HG02943 (cell line): ENCODE results near the gene ALAS2.
"Not testable (repeated sequence)": the region's sequence is repeated elsewhere in the genome, so short reads cannot be mapped to it uniquely, and the experiment has no call there.

Source experiments
- ATAC-seq: cut with Tn5 transposase; IDR thresholded peaks from one replicate; pipeline ENCODE4 v1.9.1; 2021; ENCODE audit warnings: mild to moderate bottlenecking, low read depth, moderate library complexity; ENCODE audit not compliant: unreplicated experiment

The ALAS2 gene

DNA sequence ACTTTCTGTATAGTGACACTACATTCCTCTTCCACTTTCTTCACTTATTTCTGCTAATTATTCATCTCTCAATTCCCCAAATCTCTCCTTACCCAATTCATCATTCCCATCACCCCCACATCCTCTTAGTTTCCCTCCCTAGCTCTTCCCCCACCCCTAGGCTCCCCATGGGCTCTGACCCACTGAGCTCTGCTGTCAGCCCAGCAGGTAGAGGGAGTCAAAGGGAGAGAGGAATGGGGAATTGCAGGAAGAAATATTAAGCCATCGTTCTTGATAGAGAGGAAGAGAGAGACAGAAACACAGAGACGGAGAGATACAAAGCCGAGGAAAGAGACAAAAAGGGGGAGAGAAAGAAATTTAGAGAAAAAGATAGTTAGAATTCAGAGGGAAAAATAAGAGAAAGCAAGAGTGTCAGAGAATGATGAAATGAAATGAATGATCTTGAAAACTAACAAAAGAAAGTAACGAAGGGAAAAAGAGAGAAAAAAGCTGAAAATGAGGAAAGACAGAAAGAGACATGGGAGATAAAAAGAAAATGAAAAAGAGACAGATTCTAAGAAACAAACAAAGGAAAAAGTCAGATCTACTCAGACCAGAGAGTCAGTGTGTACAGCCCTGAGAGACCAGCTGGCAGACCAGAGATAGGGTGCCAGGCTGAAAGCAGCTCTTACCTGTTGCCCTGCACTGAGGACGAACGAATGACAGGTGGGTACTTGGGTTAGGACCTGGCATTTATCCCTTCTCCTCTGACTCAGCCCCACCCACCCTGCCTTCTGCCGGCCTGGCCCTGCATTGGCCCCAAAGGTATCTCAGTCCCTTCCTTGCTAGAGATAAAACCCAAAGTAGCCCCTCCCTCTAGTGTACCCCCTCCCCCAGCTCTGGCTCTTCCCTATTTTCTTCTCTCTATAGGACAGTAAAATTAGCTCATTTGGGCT is at the start of gene ALAS2:
ALAS2 (minus strand) TSS at position 707 of the 935 bp plus-strand sequence. CDS start 4,977 bp downstream, outside the sequence.
- no peak for ATAC-seq

DNA sequence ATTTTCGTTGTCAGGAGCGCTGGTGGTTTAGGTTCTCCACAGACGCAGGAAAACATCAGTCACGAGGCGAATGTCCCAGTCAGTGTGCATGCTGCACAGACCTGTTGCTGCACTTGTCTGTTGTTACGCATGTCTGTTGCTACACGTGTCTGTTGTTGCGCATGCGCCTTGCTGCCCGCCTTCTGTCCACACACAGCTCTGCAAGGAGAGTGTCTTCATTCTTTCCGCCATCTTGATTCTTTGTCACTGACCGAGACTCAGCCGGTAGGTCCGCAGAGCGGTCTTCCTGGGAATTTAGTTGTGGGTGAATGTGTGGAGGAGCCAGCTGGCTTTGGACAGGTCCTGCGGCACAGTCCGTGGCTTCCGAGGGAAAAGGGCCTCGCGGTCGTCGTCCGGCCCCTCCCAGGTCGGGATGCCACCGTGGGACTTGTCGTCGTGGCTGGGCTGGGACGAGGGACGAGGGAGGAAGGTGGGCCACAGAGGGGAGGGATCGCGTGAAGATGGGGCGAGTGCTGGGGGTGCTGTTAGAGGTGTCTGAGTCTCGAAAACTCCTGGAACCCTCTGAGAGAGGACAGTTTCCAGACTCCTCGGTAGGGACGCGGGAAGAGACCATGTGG is 44.2 kb upstream of the ALAS2 start, which contains the start of gene PAGE2B:
PAGE2B (plus strand) TSS at position 180 of the 617 bp plus-strand sequence. CDS start 1,012 bp downstream, outside the sequence.
- no peak for ATAC-seq

DNA sequence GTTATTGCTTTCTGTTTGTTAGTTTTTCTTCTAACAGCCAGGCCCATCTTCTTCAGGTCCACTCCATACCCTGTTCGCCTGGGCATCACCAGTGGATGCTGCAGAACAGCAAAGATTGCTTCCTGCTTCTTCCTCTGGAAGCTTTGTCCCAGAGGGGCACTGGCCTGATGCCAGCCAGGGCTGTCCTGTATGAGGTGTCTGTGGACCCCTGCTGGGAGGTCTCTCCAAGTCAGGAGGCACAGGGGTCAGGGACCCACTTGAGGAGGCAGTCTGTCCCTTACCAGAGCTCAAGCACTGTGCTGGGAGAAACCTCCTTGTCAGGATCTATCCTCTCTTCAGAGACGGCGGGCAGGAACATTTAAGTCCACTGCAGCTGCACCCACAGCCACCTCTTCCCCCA is 41.5 kb upstream of the ALAS2 start:
- no peak for ATAC-seq

- ATAC-seq: not testable (repeated sequence)
Measured at GRCh38 chrX:55067180-55067579, 36.4 kb upstream of the ALAS2 start.

DNA sequence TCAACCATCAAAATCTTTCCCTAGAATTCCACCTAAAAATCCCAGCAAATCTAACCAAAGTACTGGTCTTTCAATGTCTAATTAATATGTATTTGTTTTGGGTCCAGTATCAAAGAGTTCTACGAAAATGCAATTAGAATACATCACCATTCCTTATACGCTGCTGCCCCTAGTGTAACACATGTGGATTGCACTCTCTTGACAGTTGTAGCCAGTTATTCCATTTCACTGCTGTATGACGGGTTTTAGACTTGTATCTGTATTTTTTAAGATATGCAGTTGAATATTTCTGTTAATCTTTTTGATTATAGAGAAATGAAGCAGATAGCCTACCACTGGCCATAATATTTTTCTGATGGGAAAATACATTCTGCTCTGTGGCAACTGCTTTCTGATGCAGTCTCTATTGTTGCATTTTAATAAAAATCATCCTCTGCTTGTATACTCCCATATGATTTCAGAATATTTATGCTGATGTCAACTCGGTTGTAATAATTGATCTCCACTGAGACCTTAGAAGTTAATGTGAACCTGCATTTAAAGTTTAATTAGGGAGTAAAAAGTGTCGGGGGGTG is 27.0 kb upstream of the ALAS2 start:
- ATAC-seq: no peak

DNA sequence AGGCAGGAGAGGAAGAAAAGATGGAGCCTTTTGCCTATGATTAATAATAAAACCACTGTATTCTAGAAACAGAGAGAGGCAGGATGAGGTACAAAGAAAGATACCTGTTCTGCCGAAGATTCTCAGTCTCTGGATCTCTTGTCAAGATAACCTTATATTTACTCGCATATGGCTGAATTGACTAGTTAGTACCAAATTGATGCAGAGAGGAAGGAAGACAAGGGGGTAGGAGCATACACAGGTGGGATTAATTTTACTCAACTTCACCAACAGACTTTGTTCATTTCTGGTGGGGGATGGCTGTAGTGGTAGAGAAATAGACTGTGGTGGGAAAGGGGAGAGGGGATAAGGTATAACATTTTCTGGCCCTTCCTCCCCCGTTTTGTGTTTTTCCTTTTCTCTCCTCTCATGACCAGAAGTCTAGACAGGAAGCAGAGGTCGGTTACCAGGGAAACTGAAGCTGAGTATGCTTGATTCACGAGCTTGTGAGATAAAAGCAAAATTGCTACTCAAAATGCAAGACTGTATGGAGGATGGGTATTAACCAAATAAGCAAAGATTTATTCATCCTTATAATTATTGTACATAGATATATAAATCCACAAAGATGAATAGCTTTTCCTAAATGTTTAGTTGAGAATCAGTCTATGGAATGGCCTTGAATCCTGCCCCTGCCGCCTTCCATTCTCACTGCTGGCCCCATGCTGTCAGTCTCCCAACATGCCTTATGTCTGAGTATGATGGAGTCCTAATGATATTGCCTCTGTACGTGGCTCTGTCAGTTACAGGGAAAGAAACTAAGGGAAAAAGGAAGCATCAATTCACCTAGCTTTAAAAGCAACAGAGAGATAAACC is 26.3 kb upstream of the ALAS2 start:
- no peak for ATAC-seq

- ATAC-seq: not testable (repeated sequence)
Measured at GRCh38 chrX:55050599-55050998, 19.8 kb upstream of the ALAS2 start.

DNA sequence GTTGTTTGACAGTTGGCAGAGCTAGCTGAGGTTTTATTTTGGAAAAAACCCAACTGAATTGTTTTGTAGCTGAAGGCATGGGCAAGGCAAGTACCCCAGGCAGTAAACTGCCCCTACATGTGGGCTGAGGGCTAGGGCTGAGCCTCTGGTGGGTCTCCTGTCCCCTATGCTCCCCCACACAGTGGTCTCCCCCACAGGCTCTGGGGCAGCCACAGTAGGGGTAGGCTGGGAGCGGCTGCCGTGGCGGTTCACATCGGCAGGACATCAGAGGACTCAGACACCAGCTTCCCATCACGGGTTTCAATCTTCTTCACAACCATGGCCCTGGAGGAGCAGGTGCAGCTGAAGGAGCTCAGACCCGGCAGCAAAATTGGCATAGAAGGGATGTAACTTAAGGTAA is 10.7 kb upstream of the ALAS2 start:
- ATAC-seq: no peak

DNA sequence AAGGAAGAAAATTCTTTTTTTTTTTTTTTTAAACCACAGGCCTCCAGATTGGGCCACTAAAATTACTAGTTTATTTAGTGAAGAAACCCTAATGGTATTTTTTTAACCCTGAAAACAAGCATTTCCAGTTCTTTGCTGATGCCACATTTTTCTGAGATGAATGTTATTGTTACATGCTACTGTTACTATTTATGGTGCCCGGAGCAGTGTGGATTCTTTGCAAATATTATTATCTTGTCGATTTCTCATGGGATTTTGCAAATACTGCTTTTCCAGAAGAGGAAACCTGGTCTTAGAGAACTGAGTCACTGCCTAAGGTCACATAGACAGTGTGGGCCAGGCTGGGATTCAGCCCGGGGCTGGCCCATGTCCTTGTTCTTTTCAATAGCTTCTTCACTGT is 8.7 kb upstream of the ALAS2 start:
- no peak for ATAC-seq

DNA sequence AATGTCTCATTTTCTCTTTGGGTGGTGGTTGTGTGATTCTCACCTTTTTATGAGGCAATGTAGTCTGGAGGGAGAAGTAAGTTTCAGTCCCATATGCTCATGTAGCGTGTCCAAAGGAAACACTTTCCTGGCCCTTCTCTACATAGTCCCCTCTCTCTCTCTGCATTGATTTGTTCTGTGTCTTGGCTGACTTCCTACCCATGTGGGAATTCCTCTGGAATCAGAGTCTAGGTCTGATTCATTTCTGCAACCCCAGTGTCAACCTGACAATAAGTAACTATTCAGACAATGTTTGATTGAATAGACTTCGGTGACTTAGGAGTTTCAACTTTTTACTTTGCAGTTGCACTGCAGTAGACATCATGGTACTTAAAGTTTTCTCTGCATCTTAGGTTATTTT is 2.7 kb upstream of the ALAS2 start:
- no peak for ATAC-seq

- ATAC-seq: no peak
Measured at GRCh38 chrX:55029291-55029690, 1.5 kb downstream of the ALAS2 start.

DNA sequence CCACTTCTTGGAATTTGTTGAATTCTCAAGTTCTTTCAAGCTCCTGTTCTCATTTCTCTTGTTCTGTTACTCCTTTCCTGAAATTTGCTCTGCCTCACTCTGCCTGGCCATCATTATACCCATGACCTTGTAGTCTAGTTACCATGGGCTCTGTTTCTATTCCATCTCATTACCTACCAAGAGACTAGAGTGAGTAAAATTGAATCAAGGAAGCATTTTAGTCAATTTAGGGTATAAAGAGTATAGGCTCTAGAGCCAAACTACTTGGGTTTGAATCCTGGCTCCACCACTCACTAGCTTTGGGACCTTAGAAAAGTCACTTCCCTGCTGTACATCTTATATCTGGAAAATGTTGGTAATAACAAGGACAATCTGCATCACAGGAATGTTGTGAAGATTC is 2.2 kb downstream of the ALAS2 start:
- ATAC-seq: no peak

DNA sequence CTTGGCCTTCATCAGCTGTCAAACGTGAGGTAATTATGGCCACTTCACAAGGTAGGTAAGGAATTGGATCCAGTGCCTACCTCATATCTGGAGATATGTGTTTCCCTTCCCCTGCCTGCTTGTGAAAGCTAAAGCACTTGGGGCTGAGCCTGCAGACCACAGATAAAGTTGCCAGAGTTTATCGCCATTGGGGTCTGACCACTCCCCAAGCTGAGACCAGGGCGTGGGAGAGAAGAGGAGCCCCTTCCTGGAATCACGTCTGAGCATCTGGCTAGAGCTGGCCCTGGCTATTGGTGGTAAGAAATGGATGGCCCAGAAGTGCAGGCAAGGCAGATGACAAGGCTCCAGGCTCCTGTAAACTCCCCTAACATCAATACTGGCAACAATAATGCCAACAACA is 2.7 kb downstream of the ALAS2 start:
- no peak for ATAC-seq

DNA sequence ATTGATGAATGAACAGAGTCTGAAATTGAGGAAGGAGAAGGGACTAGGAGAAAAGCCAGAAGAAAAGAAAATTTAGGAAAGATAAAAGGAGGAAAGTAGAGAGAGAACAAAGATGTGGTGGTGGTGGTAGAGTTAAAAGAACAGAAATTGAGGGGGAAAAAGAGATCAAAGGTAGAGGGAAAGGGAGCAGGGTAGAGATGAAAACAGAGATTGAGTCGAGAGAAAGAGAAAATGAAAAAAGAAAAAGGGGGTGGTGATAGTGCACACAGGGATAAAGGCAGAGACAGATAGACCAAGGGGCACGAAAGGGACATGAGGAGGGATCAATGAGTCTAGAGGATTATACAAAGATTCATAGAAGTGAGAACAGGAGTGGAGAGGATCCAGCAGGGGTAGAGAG is 3.9 kb downstream of the ALAS2 start:
- ATAC-seq: no peak

DNA sequence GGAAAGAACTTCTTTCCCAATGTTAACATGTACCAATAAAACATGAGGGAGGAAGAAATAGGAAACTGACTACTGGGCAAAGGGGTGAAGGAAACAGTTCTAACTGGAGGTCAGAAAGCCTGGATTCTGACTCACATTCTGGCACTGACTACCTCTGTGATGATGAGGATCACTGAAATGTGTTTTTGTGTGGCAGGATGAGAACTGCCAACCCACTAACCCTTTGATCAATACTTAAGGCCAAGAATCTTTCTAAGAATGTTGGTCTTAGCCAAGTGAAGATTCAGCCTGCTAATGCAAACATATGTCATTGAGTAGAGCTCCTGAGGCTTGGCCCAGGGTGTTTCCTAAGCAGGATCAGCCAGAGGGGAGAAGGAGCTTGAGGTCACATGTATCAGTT is 4.6 kb downstream of the ALAS2 start:
- ATAC-seq: no peak

- ATAC-seq: no peak
Measured at GRCh38 chrX:55014897-55015299, 15.9 kb downstream of the ALAS2 start.

GRCh38 chrX:55011294-55011693 is 19.5 kb downstream of the ALAS2 start:
- ATAC-seq: no peak

DNA sequence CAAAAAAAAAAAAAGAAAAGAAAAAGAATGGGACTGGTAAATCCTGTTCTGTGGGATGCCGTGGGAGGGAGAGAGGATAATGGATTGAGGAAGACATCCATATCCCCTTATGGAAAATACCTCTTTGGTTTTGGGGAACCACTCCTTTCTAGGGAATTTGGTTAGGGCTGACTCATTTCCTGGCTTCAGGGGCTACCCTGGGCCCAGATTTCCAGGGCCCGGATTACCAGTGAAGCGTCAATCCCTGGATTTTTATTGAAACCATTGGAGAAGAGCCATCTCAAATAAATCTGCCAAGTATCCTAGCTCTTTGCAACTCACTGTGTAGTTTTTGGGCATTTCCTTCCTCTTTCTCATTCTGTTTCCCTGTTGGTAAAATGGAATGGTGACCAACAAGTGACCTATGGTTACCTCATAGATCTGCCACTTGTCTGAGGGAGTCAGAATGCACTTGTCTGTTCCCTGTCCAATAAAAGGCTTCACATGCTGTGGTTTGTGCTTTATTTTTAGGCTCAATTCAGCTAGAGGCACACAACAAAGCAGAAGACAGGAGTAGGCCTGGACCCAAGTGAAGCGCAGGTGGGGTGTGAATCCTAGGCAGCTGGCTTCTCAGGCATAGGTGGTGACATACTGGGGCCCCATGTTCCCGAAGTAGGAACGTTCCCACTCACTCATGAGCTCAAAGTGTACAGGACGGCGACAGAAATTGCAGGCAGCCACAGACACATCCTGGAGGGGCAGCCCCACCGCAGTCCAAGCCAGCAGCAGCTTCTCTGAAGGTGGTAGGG is 22.0 kb downstream of the ALAS2 start:
- ATAC-seq: no peak

- no peak for ATAC-seq
Measured at GRCh38 chrX:55007656-55008055, 23.1 kb downstream of the ALAS2 start.
